HS-27A (cell line): Measurements from ENCODE around the gene ACSL5.

ENCODE experiments used
- DNase-seq: peaks from one replicate; pipeline ENCODE4 v3.0.0-alpha.2; 2012; ENCODE audit warnings: low read depth, missing footprints

Gene ACSL5

DNA sequence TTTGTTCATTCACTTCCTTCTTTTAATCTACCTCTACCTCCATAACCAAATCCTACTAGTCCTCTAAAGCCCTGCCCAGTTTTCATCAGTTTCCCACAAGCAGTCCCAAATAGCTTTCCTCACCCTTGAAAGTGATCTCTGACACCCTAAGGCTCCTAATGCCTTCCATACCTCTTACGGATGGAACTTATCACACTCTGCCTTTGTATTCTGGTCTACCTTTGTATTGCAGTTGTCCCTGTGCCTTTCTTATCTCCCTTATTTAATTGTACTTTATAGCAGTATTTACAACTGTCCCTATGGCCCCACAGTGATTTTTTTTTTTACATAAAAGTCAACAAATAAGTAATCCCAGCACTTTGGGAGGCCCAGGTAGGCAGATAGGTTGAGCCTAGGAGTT, 33.8 kb downstream of the ACSL5 start:
- no peak for DNase-seq

DNA sequence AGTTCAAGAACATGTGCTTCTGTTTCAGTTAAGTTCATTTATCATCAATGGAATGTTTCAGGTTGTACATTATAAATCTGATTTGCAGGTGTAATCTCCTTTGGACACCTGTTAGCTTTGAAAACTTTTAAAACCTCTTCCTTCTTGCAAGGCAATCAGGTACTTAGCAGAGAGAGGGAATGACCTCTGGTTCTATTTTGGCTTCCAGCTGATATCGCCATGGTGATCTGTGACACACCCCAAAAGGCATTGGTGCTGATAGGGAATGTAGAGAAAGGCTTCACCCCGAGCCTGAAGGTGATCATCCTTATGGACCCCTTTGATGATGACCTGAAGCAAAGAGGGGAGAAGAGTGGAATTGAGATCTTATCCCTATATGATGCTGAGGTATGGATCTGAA, 35.4 kb downstream of the ACSL5 start:
- DNase-seq: no peak

DNA sequence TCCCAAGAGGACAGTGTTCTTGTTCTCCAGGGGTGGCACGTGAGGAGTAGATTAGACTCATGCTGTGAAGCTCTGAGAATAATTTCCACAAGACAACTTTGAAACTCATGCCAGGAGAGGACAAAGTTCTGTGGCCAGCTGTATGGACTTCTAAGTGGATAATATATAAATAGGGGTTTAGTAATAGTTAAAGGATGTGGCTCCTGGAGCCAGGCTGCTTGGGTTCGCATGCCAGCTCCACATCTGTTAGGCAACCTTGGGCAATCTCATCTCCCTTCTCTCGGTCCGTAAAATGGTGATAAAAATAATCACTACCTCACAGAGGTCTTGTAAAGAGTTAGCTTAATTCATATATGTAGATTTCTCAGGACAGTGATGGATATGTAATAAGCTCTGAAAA, 35.8 kb downstream of the ACSL5 start:
- no peak for DNase-seq

DNA sequence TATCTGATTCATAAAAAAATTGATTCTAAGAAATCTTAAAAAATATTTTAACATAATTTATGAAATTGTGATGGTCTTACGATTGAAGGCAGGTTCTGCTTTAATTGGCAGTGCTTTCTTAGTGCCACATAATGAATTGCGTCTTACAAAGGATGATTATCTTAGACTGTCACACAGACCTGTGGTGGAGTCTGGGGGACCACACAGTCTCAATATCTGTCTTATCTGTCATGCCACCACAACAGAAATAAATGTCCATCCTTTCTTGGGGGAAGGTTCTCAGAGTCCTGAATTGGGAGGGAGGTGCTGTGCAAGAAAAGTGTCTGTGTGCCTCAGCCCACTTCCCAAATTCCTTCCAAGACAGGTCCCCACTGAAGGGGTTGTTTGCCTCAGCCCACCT, 38.8 kb downstream of the ACSL5 start:
- no peak for DNase-seq

DNA sequence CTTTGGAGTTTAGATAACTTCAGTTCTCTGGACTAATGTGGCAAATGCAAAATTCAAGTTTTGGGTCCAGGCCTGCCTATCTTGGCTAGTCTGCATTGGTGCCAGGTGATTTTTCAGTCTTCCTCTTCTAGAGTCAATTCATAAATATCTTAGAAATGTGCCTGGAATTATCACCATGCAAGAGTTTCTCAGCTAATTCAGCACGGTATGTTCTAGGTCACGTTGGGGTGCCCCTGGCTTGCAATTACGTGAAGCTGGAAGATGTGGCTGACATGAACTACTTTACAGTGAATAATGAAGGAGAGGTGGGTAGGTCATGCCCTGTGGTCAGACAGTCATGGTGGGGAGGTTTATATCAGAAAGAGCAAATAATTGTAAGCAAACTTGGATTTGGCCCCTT, 47.8 kb downstream of the ACSL5 start:
- DNase-seq: no peak

DNA sequence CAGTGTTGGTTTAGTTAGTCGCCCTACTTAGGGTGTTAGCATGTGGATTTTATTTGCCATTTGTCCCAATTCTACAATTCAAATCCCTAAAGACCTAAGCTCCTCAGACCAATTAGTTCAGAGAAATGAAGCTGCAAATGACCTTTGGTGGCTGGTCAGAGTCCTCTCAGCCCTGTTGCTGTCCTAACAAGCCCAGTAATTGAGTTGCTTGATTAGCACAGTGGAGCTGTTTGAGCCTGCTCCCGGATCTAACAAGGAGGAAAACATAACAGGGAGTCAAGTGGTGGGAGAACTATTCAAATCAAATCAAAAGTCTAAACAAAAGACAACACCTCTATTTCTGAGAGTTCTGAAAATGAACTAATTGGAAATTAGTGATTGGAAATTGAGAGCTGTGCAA, 50.7 kb downstream of the ACSL5 start:
- no peak for DNase-seq

DNA sequence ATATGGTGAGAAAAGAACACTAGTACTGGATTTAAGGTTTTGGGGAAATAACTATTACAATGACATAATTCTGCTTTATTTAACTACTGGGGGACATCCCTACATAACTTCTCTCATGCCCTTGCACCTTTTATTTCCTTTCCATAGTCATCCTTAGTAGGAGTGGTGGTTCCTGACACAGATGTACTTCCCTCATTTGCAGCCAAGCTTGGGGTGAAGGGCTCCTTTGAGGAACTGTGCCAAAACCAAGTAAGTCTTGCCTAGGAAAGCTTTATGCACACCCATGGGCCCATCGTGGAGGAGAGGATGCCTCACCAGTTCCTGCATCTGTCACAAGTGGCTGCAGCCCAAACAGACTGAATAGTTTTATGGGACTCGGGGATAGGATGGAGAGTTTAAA, 52.2 kb downstream of the ACSL5 start:
- no peak for DNase-seq

DNA sequence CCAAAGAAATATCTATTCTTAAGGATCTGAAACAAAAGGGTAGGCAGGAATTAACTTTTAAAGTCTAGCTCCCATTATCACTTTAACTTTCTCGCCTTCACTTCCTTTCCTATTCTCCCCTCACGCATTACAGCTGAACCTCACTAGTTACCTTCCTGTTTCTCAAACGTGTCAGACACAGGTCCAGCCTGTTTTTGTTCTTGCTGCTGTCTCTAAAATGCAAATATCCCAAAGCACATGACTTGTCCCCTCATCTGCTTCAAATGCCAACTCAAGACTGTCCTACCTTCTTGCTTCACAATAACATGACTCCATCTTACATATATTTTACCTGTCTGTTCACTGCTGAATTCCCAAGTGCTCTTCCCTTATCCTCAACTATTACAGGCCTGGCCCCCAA, 55.2 kb downstream of the ACSL5 start:
- no peak for DNase-seq

DNA sequence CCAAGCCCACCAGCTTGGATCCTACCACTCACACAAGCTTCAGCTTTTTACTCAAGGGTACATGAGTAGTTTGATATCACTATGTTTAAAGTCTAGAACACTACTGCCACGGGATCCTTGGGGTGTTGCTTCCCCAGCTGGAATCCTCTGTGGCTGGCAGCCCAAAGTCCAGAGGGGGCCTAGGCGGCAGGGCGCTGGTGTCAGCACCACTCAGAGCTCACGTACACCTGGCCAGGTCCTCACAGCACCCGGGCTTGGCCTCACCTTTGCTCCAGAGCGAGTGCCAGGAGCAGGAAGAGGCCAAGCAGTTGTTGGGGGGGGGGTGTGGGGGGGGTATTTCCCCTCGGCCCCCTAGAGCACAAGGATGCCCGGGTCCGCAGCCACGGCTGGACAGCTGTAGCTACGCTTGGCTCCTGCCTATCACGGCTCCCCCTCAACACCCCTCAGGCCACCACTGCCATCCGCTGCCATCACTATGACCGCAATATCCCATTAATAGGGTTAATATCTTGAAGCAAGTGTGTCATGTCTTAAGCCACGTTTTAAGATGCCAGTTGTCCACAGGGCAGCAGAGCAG, 55.8 kb downstream of the ACSL5 start:
- no peak for DNase-seq

DNA sequence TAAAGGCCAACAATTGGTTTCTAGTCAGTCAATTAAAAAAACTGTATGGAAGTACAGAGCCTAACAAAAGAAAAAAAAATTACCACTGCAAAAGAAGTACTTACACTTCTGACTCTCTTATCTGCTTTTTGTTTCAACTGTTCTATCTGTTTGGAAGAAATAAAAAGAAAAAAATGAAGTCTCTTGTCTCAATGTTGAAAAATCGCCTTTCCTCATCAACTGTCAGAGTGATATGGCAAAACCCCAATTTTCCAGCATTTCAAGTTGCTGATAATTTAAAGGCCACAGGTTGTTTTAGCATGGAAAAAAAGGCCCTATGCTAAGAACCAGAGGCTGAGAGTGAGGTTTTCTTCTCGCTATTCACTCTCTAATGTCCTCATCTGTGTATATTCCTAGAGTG, 59.2 kb downstream of the ACSL5 start:
- no peak for DNase-seq

DNA sequence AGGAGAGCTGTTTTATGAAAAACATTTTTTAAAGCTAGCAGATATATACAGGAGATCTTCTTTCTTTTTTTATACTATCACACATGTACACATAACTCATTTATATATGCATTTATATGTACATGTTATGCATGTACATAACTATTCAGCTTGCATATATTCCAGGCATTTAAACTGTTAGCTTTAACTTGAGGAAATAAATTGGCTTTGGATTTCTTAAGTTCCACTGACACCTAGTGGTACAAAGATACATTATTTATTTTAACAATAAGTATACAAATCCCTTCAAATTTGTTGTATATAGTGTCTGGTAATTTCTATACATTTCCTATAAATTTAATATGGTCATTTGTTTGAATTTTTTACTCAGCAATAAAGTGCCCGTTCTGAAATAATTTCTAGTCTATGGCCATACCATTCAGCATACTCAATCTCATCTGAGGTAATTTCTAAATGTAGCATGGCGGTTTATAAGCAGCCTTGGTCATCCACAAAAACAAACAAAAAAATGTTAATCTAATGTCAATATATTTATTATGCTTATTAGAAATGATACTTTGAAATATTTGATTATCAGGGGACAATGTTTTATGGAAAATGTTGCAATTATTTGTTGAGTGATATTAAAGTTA, 61.2 kb downstream of the ACSL5 start:
- DNase-seq: no peak

DNA sequence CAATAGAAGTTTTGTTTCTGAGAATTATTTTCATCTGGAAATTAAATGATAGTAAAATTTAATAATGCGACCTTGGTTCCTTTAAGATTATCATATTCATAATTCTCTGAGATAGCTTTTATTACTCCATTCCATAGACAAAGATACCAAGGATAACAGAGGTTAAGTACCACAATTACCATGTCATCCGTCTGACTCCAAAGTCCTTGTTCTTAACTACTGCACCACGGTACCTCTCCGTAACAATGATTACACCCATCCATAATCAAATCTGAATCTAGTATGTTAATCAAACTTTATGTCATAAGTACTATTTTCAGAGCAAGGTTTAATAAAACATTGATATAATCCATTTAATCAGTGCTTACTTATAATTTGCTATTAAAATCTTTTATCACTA, 64.4 kb downstream of the ACSL5 start:
- DNase-seq: no peak

DNA sequence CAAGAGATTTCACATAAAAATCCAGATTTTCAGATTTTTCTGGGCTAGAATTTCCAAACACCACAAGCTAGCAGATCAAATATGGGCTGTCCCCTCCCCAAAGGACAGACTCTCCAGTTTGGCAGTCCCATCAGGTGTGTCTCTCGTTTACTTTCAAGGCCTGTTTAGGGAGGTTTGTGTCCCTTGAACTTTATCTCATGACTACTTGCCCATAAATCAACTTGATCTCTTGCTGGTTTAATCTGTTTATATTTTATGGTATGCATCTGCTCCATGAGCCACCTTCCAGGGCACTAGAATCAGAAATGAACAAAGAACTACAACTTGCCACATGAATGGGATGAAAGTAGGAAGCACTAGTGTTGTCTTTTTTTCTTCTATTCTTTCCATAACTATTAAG, 67.6 kb downstream of the ACSL5 start:
- no peak for DNase-seq

DNA sequence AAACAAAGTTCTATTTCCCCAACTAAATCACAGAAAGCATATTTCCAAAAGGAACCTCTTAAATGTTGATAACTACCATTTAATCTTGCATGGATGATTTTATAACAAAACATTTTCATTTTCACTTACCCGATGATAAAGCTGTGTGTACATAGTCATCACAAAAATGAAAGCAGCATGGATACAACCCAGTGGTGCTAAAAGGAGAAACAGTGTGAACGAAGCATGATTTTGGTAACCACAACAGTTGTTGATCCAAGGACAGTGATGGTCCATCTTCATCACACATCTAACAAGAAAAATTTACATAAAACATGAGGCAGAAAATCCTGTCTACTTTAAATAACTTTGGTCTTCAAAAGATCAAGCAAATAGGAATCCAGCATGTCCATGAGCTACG, 68.1 kb downstream of the ACSL5 start:
- no peak for DNase-seq

DNA sequence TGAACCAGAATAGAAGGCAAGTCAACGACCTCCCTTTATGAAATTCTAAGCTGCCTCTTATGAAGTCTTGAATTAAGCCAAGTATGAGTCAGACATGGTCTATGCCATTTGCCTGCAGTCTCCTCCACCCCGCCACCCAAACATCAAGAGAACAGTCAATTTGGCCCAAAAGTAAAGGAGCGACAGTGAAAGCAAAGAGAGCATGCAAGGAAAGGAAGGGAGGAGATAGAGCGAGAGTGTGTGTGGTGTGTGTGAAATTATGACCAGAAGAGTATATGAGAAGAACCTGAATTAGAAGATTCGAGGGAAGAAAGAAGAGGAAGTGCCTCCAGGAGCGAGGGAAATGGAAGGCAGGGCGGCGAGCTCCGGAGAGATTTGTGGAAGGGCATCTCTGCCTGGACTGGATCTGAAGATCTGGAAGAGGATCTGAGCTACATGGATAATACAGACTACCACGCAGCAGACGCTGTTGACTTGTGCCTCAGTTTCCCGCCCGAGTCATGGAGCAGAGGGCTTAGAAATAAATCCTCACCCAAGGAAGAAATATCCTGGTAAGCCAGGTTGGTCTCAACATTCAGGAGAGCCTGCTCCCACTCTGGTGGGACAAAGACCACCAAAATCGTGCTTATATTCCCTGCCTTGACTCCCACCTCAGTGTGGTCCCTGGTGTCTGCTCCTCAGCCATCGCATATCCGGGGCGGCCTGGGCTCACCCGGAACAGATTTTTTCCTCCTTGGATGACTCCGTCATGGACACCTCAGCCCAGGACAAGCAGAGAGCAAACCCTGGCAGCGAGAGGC, 72.3 kb downstream of the ACSL5 start:
- peak; percentile 9 for DNase-seq

DNA sequence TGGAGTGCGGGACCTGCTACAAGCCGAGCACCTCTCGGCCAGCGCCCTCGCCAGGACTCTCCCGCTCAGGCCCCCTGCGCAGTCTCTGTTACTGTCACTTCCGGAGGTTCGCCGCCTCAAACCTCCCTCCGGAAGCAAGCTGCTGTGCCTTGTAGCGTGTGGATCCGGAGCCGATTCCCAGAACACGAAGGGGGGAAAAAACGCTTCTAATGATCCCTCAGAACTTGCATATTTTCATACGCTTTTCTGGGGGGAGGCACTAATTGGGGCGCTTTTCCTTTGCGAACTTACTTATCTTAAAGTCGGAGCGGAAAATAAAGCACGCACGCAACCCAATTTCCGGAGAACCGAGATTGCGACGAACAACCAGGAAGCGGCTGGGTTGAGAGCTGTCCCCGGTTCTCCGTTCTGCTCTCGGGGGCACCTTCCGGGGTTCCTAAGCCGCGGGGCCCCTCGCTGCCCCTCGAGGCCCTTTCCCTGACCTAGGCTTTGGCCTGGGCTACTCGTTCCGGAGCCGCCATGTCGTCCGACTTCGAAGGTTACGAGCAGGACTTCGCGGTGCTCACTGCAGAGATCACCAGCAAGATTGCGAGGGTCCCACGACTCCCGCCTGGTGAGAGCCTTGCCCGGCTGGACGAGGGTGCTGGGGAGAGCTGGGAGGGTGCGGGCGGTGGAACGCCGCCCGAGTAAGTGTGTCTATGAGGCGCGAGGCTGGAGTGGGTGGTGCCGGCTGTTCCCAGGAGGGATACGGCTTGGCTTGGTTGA, 73.1 kb downstream of the ACSL5 start, which contains the start of the genes VTI1A and ZDHHC6:
Gene VTI1A, plus strand, starts transcription at position 361 of the 765 bp plus-strand sequence. Its CDS starts 159 bp downstream, at position 520.
Gene ZDHHC6, minus strand, starts transcription at position 60 of the 765 bp plus-strand sequence. CDS start 1,478 bp downstream, outside the sequence.
- peak; percentile 51 for DNase-seq

DNA sequence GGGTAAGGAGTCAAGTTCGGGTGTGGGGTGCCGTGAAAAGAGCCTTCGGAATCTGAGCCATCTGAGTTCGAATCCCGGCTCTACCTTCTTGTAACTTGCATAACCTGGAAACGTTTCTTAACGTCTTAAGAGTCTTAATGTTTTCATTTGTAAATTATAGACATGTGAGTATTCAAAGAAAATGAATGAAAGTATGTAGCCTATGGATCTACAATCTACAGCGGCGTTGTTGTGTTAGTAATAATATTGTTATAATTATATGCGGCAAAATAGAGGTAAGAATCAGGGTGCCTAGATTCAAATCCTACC, 73.7 kb downstream of the ACSL5 start:
- DNase-seq: no peak

DNA sequence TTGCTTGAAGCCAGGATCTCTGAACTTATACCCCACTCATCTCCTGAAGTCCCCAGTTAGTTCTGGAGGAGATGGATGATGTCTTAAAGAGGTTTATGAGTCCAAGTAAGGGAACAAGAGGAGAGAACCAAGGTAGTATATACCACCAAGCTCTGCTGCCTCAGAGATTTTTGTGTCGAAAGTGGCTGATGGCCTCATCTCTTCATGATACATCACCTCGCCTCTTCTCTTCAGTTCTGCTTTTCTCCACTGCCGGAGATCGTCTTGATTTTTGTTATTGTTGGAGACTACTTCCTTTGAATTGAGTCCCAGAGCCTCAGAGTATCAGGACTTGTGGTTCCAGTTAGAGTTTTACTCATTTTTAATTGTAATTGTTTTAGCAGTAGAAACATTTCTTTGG, 75.0 kb downstream of the ACSL5 start:
- DNase-seq: no peak

DNA sequence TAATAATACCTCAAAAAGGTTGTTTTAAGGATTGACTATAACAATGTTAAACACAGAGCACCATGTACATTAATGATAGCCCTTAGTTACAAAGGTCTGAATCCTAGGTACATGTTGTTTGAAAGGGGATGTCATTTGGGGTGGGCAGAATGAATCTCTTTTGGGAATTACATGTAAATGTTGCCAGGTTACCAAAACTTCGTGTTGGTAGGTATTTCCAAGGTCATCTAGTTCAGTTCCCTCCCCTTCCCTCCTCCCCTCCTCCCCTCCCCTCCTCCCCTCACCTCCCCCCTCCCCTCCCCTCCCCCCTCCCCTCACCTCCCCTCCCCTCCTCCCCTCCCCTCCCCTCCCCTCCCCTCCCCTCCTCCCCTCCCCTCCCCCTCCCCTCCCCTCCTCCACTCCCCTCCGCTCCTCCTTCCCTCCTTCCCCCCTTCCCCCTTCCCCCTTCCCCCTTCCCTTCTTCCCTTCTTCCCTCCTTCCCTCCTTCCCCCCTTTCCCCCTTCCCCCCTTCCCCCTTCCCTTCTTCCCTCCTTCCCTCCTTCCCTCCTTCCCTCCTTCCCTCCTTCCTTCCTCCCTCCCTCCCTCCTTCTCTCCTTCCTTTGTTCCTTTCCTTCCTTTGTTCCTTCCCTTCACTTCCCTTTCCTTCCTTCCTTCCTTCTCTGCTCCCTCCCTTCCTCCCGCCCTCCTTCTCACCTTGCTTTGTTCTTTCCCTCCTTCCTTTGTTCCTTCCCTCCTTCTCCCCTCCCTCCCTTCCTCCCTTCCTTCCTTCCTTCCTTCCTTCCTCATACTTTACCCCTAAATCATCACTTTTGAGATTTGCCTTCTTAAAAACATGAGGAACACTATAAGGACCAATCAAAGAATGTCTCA, 81.2 kb downstream of the ACSL5 start:
- DNase-seq: no peak

DNA sequence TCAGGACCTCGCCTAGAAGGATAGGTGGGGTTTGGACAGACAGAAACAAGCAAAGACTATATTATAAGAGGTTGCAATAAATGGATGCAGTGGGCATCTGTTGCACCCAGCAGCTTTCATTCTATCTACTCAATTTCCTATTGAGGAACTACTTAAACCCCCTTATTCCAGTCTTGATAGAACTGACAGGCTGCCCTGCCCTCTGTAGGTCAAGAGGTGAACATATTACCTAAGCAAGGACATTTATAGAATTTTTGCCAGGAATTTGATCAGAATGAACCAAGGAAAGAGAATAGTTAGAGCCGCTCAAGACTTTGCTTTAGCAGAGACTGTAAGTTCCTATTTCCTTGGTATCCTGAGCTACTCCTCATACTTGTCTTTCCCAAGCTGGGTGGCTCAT, 82.6 kb downstream of the ACSL5 start:
- DNase-seq: no peak

DNA sequence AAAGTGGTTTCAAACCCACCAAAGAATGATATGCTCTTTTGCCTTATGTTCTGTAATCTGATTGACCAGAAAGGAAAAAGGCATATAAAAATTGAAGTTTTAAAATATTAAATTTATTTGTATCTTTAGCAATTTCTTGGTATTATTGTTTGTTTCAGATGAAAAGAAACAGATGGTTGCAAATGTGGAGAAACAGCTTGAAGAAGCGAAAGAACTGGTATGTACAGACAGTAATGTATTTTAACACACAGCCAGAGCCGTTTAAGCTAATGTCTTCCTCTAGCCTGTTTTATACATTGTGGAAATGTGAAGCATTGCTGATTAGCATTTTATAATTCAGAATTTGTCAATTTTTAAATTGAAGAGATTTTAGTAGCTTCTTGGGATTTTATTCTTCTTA, 86.5 kb downstream of the ACSL5 start:
- DNase-seq: no peak
